Stimulated activated CD4-positive, alpha-beta T cell treated with anti-CD3 and anti-CD28 coated beads, Interleukin-4, amount 100 ng/mL, for 48 hours (primary cell): ENCODE results near the gene DTNB.
A peak's percentile ranks its signal among the peaks of the same experiment; 100 is the strongest.
"Not testable (repeated sequence)": the region's sequence is repeated elsewhere in the genome, so short reads cannot be mapped to it uniquely, and the experiment has no call there.

Experiments used
- DNase-seq, 2 donors: peaks; one replicate each; pipeline ENCODE4 v3.0.0-alpha.2; 2020; ENCODE audit warnings: low read depth in 2 of 2

The DTNB gene

DNA sequence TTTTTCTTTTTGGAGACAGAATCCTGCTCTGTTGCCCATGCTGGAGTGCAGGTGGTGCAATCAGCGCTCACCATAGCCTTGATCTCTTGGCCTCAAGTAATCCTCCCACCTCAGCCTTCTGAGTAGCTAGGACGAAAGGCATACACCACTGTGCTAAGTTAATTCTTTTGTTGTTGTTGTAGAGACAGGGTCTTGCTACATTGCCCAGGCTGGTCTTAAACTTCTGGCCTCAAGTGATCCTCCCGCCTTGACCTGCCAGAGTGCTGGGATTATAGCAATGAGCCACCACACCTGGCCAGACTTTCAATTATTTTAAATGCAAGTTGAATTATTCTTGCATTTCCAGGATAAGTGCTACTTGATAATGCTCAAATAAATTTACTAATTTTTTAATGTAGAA is 126.5 kb downstream of the DTNB start:
- DNase-seq = no peak

DNA sequence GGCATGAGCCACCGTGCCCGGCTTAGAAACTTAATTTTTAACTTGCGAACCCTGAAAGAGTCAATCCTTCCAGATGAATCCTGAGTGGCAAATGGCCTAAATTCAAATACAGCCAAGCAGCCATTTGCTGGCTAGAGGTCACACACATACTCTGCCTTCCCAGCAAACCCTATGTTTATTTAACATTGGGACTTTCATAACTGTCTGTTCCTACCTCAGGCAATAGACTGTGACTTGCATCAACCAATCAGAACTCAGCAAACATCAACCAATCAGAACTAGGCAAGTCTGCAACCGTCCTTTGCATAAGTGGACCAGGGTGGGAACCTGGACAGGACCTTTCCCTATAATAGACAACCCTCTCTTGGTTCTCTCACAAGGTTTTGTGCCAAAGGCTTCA is 127.5 kb downstream of the DTNB start:
- no peak for DNase-seq

DNA sequence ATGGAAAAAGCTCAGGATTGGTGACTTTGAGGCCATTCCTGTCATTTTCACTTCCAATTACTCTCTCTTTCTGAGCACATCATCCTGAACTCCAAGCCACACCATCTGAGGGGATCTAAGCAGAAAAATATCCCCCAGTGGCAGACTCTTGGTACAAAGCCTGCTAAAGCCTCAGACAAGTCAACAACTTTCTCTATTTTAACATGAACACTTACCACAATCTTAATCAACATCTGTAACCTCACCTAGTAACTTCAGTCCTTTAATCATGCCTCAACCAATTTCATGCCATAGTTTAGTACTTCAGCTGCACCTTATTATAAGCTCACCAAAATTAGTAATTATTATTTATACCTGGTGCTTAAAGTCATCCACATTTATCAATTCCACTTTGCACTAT is 128.9 kb downstream of the DTNB start:
- DNase-seq = no peak

DNA sequence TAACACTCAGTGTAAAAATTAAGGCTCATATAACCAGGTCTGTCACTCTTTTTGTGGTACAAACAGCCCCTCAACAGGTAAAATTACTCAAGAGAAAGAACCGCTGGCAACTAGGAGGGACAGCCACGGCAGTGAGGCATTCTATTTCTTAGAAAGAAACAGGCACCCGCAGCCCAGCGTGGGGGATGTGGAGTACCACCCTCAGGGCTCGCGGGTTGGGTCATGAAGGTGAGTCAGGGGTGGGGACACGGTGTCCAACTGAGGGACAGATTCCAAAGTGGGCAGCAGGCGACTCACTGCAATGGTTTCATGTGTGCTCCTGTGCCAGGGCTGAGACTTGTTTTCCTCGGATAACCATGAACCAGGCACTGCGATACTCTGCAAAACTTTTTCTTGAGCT is 129.4 kb downstream of the DTNB start:
- DNase-seq = no peak

DNA sequence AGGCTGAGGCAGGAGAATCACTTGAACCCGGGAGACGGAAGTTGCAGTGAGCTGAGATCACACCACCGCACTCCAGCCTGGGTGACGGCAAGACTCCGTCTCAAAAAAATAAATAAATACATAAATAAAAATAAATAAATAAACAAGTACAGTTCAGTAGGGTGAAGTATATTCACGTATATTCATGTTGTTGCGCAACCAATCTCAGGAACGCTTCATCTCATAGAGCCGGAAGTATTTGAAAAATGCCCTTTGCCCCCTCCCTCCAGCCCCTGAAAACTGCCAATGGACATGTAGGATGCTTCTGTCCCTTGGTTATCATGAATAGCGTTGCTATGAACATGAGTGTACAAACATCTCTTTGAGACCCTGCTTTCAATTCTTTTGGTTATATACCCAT is 132.0 kb downstream of the DTNB start:
- no peak for DNase-seq

DNA sequence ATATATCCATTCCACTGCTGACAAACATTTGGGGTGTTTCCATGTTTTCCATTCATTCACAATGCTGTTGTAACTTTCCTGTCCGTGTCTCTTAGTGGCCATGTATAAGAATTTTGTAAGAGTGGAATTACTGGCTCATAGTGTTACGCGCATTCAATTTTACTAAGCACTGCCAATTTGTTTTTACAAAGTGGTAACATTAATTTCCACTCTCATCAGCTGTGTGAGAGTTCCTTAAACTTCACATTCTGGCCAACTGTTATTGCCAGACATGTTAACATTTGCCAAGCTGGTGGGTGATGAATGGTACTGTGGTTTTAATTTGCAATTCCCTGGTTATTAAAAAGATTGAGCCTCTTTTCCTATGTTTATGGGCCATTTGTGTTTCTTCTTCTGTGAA is 134.2 kb downstream of the DTNB start:
- no peak for DNase-seq

DNA sequence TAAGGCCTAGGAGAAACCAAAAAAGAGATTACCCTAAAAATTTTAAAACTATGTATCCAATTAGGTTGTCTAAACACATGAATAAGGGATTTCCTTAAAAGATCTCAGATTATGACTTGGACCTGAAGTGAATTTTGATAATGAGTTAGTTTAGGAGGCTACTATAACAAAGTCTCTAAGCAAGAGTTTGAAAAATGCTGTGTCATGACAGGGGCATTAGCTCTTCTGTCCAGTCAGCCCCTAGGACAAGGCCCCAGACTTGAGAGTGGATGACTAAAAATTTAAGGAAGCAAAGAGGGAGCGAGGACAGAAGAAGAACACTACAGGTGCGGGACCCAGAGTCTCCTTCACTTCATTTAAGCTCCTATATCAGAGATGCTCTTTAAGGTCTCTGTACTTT is 135.9 kb downstream of the DTNB start:
- DNase-seq = no peak

DNA sequence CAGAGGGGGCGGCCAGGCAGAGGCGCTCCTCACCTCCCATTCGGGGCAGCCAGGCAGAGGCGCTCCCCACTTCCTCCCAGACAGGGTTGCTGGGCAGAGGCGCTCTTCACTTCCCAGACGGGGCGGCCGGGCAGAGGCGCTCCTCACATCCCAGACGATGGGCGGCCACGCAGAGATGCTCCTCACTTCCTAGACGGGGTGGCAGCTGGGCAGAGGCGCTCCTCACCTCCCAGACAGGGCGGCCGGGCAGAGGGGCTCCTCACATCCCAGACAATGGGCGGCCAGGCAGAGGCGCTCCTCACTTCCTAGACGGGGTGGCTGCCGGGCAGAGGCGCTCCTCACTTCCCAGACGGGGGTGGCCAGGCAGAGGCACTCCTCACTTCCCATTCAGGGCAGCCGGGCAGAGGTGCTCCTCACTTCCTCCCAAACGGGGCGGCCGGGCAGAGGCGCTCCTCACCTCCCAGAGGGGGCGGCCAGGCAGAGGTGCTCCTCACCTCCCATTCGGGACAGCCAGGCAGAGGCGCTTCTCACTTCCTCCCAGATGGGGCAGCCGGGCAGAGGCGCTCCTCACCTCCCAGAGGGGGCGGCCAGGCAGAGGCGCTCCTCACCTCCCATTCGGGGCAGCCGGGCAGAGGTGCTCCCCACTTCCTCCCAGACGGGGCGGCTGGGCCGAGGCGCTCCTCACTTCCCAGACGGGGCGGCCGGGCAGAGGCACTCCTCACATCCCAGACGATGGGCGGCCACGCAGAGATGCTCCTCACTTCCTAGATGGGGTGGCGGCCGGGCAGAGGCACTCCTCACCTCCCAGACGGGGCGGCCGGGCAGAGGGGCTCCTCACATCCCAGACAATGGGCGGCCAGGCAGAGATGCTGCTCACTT is 137.7 kb downstream of the DTNB start:
- not testable (repeated sequence) for DNase-seq

DNA sequence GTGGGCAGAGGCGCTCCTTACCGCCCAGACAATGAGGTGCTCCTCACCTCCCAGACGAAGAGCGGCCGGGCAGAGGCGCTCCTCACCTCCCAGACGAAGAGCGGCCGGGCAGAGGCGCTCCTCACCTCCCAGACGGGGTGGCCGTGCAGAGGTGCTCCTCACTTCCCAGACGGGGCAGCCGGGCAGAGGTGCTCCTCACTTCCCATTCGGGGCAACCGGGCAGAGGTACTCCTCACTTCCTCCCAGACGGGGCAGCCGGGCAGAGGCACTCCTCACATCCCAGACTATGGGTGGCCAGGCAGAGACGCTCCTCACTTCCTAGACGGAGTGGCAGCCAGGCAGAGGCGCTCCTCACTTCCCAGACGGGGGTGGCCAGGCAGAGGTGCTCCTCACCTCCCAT is 138.4 kb downstream of the DTNB start:
- not testable (repeated sequence) for DNase-seq

DNA sequence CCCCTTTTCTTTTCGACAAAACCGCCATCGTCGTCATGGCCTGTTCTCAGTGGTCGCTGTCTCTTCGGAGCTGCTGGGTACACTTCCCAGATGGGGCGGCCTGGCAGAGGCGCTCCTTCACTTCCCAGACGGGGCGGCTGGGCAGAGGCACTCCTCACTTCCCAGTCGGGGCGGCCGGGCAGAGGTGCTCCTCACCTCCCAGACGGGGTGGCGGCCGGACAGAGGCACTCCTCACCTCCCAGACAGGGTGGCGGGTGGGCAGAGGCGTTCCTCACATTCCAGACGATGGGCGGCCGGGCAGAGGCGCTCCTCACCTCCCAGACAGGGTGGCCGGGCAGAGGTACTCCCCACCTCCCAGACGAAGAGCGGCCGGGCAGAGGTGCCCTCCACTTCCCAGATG is 138.9 kb downstream of the DTNB start:
- no peak for DNase-seq

DNA sequence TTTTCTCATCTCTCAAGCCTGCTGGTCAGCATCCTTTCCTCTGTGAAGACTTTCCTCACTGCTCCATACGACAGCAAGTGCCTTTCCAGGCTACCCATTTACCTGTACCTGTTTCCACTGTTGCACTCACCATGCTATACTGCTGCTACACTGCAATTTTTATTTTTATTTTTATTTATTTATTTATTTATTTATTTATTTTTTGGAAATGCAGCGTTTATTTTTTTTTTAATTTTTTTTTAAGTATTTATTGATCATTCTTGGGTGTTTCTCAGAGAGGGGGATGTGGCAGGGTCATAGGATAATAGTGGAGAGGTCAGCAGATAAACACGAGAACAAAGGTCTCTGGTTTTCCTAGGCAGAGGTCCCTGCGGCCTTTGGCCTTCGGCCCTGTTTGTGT is 139.6 kb downstream of the DTNB start:
- not testable (repeated sequence) for DNase-seq

DNA sequence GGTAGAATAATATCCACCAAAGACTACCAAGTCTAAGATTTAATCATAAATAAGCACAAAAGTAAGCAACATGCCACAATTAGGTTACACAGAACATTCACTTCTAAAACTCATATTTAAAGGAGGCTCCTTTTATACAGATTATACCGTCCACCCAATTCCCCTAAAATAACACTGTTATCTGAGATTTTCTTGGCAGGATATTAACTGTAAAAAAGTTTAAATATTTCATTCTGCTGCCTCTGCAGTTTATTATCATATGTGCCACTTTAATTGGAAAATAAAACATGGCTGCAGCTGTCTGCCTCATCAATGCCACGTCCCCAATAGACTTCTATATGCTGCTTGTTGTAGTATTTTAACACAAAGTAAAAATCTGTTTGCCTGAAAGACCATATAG is 140.9 kb downstream of the DTNB start:
- no peak for DNase-seq

DNA sequence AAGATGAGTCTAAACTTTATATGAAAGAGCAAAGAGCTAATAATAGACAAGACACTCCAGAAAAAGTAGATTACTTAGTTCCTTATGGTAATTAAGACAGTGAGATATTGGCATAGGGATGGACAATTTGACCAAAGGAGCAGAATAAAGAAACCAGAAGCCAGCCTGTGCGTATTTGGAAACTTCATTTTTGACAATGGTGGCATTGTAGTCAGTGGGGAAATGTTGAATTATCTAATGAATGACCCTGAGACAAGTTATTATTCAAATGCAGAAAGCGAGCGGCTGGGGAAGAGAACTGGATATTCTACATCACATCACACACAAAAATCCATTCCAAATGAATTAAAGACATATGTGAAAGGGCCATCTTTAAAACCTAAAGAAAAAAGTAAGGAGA is 144.3 kb downstream of the DTNB start:
- no peak for DNase-seq

DNA sequence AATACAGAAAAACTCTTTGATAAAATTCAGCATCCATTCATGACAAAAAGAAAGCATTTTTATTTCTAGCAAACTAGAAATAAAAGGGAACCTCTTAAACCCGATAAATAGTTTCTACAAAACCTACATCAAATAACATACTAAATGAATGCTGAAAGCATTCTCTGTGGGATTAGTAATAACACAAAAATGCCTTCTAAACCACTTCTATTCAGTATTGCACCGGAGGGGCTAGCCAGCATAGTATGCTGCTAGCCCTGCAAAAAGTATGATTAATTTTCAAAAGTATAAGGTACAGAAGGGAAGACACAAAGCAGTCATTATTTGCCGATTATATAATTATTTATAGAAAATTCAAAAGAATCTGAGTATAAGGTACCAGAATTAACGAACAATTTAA is 145.2 kb downstream of the DTNB start:
- DNase-seq = no peak

DNA sequence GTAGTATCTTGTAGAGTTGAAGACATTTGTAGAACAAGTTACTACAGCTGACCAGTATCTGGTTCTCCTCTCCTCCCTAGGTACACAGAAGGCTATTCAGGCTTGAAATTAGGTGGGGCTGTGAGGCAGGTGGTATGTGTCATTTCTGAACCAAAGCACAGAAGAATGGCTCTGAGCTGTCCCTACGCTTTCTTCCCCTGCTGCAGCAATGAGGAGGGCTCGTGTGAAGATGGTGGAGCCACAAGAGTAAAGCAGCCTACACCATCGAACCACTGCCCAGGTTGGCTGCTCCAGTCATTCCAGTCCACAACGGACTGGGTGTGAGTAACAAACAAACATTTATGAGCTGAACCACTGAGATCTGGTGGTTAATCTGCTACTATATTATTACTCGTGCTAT is 148.9 kb downstream of the DTNB start:
- DNase-seq = no peak

DNA sequence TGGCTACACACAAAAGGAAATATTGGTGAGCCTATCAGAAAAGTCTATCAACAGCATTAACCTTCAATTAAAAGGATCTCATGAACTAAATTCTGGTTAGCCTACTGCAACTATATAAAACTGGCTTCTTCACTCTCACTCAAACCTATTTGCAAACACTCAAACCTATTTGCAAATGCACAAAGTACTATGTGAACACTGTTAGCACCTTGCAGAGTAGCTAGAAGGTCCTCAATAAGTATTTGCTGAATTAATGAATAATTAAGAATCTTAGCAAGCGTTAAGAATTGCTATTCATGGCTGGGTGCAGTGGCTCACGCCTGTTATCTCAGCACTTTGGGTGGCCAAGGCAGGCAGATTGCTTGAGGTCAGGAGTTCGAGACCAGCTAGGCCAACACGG is 150.3 kb downstream of the DTNB start:
- DNase-seq = no peak

DNA sequence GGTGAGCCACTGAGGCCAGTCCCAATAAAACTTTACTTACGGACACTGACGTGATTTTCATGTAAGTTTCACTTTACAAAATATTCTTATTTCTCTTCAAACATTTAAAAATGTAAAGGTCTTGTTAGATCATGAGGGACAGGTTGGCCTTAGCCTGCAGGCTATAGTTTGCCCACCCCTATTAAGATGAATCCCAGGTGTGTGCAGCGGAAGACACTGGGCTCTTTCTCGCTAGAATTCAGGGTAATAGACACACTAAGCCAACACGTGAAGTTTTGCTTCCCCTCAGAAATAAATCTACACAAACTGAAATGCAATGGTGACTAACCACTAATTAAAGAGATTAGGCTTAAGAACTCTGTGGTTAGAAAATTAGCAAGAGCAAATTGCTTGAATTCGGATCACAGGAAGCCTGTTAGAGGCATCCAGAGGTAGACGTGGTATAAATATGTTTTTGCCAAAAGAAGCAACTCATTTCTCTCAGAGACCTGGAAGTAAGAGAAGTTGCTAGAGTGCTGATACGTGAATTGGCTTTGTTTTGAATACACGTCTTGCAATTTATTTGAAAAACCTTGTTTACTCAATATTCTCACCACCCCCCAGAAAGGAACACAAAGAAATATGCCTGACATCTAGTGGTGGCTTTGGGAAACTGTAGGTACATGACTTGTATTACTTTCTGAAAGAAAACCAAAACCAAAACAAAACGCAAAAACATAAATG is 151.6 kb downstream of the DTNB start:
- DNase-seq = peak in 1 of 2 donors; percentile 10

DNA sequence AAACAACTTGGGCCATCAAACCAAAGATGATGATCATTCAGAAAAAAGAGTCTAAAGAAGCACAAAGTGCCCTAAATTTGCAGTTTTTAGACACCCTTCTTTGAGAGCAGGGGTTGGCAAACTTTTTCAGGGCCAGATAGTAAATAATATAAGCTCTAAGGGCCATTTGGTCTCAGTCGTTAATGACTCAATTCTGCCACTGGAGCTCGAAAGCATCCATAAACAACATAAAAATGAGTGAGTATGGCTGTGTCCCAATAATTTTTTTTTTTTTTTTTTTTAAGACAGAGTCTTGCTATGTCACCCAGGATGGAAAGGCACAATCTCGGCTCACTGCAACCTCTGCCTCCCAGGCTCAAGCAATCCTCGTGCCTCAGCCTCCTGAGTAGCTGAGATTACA is 152.3 kb downstream of the DTNB start:
- DNase-seq = no peak

DNA sequence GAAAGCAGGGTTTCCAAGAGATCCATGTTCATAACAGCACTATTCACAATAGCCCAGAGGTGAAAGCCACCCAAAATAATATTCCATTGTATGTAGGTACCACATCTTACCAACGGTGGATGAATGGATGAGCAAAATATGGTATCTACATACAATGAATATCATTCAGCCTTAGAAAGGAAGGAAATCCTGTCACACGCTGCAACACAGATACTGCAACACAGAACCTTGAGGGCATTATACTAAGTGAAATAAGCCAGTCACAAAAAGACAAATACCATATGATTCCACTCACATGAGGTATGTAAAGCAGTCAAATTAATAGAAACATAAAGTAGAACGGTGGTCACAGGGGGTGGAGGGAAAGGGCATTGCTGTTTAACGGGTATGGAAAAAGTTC is 155.7 kb downstream of the DTNB start:
- DNase-seq = no peak

DNA sequence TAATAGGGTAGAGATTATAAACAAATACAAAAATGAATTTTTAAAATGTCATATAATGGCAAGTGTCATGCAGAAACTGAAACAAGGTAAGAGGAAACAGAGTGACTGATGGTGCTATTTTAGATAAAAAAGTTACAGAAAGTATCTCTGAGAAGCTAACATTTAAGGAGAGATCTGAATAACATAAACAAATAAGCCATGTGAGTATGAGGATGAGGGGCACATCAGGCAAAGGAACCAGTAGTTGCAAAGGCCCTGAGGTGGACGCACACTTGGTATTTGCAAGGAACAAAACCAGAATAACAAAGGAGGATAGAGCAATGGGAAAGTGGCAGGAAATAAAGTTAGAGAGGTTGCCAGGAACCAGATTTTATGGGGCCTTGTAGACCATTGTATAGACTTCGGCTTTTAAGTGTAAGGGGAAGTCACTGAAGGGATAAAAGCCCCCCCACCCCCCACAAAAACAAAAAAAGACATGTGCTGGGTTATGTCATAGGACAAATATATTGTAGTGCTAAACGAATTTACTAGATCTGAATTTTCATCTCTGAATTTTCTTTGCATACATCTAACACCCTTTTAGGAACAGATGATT is 159.2 kb downstream of the DTNB start:
- DNase-seq = no peak

DNA sequence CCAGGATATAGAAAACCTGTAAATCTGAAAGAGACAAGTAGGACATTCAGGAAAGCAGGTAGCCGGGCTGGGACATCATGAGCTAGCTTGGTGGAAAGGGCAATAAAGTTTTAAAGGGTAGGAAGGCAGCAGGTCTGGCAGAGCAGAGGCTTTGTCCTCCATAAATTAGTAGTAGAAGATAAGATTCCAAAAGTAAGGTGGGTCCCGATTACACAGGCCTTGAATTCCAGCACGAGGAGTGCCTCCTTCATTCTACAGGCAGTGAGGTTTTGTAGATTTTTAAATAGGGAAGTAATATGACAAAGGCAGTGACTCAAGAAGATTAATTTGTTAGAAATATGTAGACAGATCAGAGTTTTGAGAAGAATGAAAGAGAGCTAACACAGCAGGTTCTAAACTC is 160.7 kb downstream of the DTNB start:
- no peak for DNase-seq

DNA sequence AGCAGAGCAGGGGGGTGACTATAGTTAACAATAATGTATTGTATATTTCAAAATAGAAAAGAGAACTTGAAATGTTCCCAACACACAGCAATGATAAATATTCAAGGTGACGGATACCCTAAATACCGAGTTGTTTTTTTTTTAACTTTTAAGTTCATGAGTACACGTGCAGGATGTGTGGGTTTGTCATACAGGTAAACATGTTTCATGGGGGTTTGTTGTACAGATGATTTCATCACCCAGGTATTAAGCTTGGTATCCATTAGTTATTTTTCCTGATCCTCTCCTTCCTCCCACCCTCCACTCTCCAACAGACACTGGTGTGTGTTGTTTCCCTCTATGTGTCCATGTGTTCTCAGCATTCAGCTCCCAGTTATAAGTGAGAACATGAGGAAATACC is 167.2 kb downstream of the DTNB start:
- no peak for DNase-seq

DNA sequence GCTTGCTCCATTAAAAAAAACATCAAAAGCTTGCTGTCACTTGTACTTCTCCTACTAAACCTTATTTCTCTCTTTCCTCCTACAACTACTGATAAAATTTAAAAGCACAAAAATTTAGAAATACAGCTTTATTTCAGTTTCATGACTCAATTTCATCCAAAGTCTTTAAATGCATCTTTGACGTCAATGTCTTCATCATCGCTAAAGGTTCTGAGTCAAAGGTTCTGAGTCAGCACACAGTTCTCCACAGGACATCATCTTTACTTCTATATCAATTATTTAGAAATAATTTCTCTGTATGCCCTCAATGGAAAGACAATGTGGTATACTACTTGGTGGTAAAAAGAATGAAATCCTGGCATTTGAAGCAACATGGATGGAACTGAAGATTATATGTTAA is 167.8 kb downstream of the DTNB start:
- no peak for DNase-seq
